NCI-H82 treated with DMSO at 0.1 percent for 48 hours (cell line): ENCODE data around the gene FYN.
A peak's percentile ranks its signal among the peaks of the same experiment; 100 is the strongest.

Source experiments
- DNase-seq: peaks from one replicate; lab custom pipeline; 2025; ENCODE audit not compliant: unreplicated experiment; lab: John Stamatoyannopoulos, UW

FYN gene

DNA sequence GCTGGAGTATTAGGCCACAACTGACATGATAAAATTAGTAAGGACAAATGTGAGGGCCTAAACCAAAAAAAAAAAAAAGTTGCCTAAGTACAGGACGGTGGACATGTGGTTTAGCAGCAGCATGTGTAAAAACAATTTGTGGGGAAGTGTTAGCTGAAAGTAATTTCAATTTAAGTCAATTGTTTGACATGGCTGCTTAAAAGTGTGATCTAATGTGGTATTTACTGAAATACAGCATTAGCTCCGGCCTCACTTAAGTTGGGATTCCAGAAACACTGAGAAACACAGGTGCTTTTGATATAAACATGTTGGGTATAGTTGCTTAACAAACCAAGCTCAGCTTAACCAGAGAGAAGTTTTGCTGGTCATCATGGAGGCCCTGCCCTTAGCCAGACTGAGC, 119.7 kb downstream of the FYN start:
- no peak for DNase-seq

DNA sequence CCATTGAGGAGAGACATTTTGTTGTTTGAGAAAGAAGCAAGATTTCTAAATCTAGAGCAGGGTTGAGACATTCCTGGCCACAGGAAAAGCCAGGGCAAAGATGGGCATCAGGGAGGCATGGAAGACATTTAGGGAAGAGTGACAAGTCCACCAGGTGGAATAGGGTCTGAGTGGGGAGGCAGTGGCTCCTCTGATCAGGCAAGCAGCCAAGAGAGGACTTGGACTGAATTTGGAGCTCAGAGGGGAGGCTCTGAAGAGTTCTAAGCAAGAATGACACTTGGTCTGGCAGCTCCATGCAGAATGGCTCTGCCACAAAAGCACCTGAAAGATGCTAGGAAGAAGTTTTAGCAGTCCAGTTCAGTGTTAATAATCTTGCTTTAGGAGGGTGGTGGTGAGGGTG, 120.8 kb downstream of the FYN start:
- DNase-seq: no peak

DNA sequence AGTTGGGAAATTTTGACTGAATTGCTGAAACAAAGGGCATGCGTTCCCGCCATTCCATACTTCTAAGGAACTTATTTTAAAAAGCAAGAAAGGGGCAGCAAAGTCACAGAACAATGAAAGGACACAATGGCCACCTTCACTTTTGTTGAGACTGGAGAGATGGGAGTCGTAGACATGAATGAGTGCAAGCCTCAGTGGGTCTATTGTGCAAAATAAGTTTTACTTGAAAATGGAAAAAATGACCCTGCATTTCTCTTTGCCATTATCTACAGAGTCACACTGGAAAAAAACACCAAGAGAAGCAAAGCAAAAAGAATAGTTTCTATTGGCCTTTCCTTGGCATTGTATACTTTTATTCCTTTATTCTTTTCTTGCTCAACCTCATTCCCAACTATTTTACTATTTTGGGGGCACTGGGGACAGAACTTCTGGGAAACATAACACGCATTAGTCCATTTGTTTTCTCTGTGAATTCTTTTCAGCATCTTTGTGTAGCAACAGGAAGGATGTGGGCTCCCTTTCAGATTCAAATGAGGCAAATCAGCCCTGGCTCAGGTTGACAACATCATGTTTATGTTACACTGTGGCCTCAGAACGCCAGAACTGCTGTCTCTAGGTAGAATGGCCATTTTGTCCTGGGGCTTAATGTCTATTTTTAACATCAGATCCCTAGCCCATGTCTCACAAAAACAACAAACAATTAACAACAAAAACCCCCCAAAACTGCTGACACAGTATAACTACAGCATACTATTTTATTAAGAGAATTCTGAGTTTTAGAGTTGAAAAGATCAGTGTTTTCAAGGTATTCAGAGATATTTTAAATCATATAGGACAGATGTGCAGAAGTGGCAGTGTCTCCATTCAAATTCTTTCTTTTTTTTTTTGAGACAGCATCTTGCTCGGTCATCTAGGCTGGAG, 122.2 kb downstream of the FYN start:
- DNase-seq: no peak

DNA sequence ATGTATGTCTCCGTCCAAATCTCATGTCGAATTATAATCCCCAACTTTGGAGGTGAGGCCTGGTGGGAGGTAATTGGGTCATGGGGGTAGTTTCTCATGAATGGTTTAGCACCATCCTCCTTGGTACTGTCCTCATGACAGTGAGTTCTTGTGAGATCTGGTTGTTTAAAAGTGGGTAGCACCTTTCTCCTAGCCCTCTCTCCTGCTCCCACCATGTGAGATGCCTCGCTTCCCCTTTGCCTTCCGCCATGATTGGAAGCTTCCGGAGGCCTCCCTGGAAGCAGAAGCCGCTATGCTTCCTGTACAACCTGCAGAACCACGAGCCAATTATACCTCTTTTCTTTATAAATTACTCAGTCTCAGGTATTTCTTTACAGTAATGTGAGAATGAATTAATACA, 123.1 kb downstream of the FYN start:
- no peak for DNase-seq

DNA sequence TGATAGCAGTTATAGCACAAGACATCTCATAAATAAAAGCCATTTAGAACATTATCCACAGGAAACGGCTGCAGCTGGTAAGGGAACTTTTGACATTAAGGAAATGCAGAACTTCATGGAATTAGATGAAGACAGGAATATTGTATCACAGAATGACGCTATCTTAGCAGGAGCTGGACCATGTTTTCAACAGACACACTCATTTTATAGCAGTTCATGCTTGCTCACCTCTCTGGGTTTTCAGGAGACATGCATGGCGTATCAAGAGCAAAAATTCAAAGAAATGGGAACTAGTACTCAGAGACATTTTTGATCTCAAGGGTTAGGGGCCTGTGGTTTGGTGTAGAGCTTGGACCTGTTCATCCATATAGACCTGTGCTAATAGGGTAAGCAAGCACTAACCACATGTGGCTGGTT, 125.0 kb downstream of the FYN start:
- no peak for DNase-seq

DNA sequence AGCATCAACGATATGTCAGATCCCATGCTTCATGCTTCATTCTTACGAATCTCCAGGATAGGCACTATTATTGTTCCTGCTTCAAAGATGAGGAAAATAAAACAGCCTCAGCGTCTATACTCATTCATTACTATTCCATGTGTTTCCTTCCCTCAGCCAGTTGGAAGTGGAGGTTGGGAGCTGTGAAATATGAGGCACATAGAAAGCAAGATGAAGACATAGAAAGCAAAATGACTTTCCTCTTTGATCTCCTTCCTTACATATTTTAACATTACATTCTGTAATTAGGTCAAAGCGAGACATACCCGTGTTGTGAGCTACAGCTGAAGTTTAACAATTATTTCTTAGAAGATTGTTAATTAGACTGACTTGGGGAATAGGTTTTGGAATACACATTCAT, 125.4 kb downstream of the FYN start:
- no peak for DNase-seq

DNA sequence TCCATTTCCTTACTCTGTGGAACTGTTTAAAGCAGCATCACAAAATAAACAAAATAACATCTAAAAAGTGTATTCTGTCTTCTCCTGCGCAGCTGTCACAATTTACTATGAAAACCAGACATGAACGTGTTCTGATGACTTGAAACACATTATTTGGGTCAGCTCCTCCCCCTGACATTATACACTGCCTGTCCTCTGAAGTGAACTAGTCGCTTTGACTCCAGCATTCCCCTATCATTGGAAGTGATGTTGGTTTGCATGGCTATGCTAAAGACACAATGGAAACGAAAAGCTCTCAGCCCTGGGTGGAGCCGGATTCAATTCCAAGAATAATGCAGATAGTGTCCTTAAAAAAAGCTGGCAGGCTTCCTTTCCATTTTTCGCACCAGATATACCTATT, 125.9 kb downstream of the FYN start:
- no peak for DNase-seq

DNA sequence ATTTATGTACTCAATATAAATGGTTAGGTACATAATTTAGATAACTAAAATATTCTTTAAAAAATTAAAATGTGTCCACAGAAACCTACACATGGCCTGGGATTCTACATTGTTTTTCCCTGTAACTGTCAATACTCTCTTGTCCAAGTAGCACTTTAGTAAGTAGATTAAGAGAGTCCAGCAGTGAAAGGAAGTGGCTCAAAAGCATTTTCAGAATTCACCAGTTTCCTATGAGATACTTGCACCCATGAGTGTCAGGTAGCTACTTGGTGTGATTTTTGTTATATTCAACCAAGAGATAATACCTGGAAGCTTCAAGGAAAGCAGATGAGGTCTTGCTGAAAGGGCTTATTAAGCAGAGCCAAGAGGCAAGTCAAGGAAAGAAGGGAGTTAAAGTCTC, 126.3 kb downstream of the FYN start:
- DNase-seq: no peak

DNA sequence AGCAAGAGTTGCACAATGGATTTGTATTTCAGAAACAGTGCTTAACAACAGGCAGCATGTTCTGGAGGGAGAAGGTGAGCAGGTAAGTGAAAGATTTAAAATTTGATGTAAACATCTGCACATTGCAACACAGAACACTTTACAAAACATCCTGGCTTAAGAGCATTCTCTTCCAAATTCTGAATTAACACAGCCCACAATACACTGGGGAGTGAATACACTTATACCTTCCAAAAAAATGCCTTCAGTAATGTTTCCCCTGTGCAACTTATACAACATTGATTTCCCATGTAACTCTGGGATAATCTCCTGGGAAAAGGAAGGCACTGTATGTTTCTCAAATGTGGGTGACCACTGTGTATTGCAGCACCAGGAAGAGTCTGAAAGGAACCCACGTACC, 127.6 kb downstream of the FYN start:
- no peak for DNase-seq

DNA sequence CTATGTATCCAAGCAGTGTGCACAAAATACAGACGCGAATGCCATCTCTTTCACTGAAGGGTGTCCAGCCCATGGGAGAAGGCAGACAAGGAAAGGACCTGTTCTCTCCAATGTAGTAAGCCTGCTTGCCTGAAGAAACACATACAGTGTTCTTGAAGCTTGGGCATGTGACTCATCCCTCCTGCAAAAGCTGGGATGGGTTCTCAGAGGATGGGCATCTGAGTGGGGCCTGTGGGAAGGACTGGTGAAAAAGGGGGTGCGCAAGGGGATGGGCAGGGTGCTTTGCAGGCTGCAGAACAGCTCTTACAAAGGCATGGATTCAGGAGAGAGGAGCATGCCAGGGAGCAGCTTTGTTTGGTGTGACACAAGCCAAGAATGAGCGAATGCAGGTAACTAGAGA, 128.1 kb downstream of the FYN start:
- DNase-seq: no peak

DNA sequence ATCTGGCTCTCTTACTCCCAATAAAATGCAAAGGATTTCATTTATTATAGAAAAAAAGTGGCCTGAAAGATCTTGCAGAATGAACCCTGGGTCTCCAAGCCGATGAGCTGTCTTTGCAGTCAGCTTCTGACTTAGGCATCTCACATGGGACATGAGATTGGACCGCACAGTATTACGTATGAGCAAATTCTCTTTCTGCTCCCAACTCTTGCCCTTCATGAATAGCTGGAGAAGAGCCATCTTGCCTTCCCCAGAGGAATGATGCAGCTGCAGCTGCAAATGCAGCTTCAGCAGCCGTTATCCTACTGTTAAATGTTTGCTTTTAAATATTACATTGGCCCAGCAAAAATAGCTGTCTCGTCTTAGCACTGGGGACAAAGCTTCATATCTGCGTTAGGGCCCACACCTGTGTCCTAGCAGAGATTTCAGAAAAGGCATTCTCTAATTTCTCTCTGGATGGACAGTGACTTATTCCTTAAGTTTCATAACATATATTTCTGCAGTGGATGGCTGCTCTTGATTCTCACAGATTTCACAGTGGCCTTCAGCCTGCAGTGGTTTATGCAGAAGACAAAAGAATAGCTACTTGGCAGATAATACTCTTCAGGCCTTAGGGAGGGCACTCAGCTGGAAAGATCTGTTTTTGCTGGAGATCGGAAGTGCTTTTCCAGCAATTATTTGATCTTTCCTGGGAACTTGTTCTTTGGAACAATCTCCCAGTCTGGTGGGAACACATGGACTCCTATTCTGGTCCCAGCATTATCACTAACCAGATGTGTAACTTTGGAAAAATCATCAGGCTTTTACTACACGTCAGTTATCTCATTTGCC, 129.2 kb downstream of the FYN start:
- no peak for DNase-seq

DNA sequence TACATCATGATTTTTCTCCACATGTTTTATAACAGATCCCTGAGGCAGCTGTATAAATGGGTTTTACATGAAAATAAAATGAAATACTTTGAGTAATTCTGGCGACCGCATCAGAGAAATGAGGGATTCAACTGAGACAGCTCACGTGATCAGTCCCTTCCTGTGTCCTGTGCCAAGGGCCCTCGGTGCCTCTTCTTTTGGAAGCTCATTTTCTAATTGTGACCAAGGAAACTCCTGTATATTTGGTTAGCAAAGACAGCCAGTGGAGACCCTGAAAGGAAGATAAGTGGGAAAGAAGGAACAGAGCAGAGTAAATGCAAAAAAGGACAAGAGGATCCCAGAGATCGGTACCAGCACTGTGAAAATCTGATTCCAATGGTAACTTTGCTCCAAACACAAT, 129.9 kb downstream of the FYN start:
- DNase-seq: no peak

DNA sequence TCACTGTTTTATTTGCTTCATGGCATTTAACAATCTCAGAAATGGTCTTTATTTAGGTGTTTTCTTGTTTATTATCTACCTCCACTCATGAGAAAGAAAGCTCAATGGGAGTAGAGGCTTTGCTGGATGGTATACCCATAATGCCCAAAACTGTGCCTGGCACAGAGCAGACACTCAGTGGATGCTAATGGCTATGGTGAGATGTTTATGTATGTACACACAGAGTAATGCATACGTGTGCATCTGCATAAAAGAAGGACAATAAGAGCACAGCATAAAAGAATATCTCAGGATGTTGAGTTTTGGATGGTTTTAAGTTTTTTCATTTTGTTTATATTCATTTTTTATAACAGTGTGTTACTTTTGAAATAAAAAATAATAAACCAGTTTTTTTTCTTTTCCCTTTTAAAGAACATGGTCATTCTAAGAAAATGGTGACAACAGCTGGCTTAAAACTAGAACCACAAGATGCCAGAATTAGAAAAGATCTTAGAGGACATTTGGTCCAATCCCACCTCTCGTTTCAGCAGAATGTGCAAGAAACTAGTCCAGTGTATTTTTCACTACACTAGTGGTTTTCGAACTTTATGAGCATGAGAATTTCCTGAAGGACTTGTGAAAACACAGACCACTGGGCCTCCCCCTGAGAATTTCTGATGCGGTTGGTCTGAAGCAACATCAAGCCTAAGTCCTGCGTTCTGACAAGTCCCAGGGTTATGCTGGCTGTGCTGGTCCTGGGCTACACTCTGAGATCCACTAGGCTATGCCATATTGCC, 131.9 kb downstream of the FYN start:
- no peak for DNase-seq

DNA sequence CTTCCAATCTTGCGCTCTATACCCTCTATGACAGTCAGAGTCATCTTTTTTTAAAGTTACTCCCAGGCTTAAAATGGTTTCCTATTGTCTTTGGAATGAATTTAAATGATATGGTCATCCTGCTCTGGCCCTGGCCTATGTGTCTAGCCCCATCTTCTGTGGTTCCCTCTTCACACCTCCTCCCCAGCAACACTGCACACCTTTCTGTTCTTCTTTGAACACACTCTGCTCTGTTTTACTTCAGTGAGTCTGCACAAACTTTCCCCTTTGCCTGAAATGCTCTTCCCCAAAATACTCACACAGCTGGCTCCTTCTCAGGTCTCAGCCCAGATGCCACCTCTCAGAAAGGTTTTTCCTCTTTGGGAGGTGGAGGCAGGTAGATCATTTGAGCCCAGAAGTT, 132.7 kb downstream of the FYN start:
- DNase-seq: no peak

DNA sequence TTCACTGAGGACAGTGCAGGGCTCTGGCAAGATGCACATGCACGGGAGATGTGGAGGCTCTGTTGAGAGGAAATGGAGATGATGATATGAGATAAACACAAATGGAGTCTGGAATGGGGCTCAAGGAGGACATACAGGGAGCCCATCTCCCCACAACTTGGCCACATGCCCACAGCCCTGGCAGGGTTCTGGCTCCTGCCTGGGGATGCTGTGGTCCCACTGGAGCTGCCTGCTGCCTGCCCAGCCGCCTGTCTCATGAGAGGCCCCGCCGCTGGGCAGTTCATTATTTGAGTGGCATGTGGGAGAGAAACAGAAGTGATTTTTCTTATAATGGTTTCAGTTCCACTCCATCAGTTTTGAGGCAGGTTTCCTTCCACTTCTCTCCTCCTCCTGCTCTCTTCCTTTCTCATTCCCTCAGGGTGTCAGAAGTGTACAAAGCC, 134.0 kb downstream of the FYN start:
- no peak for DNase-seq

DNA sequence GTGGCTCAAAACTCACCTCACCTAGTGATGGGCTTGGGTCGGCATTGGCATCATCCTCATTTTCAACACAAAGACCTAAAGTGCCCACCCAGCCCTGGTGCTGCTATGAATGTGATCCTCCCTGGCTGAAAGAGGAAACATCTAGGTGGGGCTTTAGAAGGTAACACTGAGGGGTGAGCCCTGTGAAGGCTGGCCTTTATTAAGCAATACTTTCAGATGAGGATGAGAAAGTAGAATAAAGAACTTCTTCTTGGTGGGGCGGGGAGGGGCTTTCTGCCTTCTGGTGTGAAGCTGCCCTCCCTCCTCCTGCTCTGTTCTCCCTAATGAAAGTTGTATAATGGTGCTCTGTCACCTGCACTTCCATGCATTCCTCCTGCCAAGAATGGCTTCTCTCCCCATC, 134.6 kb downstream of the FYN start:
- DNase-seq: no peak

DNA sequence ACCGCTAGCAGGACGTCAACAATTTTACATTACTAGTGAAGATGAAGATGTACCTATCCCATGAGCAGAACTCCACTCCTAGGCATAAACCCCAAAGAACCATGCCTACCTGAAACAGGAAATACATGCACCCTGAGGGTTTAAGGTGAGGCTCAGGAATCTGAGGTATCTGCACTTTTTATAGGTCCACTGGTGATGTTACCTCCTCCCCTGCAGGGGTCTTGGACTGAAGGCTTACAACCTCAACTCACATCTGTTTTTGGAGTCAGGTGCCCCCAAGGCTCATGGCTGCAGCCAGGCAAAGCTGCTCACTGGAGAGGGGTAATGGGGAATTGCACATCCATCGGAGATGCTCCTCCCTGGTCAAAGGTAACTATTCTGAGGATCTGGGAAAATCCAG, 135.1 kb downstream of the FYN start:
- no peak for DNase-seq

DNA sequence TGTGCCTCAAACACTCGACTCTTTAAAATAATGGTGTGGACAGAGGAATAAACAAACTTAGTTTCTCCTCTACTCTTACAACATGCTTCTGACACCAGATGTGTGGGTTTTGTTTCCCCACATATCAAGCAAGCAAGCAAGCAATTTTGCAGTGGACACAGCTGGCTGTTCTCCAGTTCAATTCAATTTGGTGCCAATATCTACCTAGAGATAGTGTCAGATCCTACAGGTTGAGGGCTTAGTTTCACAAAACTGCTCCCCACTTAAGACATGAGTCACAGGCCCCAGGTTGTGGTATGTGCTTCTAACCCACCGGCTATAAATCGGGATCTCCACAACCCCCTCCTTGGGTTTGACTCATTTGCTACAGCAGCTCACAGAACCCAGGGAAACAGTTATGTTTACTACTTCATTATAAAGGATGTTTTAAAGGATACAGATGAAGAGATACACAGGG, 136.2 kb downstream of the FYN start:
- DNase-seq: no peak

DNA sequence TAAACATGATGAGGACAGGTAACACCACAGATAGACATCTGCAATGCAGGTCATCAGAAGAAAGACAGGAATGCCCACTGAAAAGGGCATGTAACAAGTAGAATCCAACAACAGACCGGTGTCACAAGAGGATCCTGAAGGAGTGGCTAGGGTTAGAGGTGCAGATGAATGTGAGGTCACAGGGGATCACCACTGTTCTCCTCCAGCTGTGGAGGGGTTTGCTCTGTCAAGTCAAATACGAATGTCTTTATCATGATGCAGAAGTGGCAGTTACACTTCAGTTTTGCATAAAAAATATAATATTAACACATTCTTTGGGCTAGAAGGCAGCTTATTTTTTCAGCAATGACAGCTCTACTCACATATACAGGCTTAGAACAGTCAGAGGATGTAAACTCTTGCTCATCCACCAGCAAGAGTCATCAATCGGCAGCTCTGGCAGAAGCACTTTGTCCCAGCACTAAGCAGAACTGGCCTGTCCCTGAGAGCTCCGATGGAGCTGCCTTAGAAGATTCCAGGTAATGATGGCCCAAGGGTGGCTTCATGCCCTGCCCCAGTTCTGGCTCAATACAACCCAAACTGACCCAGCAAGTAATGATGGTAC, 137.1 kb downstream of the FYN start:
- no peak for DNase-seq

DNA sequence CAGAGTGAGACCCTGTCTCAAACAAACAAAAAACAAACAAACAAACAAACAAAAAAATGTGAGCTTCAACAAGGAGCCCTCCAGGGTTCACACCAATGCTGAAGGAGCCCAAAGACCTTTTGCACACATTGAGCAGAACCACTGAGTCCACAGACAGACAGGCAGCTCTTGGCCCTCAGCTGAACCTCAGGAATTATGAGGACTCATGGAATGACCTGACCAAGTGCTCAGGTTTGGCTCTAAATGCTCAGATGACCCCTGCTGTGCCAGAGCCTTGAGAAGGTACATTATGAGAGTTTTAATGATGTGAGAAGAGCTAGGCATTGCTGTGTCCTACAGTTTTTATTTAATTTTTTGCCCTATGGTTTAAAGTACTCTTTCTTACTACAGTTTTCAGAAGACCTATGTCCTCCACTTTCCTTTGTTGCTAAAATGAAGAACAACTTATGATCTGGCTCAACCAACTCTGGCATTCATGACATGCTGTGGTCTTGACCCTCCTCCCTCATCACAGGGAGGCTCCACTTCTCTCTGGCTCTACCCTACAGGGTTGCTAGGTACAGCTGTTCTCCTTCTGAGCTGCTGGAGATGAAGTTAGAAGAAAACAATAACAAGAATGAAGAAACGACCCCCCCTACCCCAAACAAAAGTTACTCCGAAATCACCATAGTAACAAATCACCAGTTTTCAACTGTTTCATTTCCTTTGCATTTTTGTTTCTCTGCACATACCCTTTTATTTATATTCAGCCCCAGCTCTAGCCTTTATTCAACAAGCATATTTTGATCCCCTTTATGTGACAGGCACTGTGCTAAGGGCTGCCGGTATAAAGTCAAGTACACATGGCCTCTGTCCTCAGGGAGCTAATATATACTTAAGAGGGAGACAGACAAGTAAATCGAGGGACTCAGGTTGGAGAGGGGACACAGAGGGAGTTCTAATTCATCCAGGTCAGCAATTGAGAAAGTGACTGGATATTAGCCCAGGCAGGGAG, 138.9 kb downstream of the FYN start:
- DNase-seq: peak; percentile 64
